OCI-LY7 (cell line): Measurements from ENCODE around the gene DAPK1. TPM values are rescaled to one million over a fixed set of nuclear protein-coding genes. Genes with fewer than 3 reads are reported as not detected.

ENCODE experiments used
- BruUV-seq: library from RNA; stranded (reverse); fragments of 400-500 nt; replicated peaks from 2 replicates; lab custom pipeline; 2021; lab: Mats Ljungman, UMichigan
- CTCF ChIA-PET: fragments of 300-600 bp; sonication (Branson Sonifier 250); formaldehyde crosslinking; loops from one replicate; lab custom pipeline; 2022; ENCODE audit warnings: antibody characterized with exemption; ENCODE audit not compliant: unreplicated experiment; lab: Charles Lee
- POLR2A ChIA-PET: fragments of 300-600 bp; sonication (Branson Sonifier 250); formaldehyde crosslinking; loops from one replicate; lab custom pipeline; 2022; ENCODE audit warnings: antibody characterized with exemption; lab: Charles Lee
- DNase-seq: peaks from one replicate; pipeline ENCODE4 v3.0.0-alpha.2; 2015; ENCODE audit warnings: low spot score
- H2AFZ ChIP-seq: fragments of 200-600 bp; sonication (generic), shearing (Covaris generic); 2 replicates; pipeline ENCODE4 v1.6.1; 2014; ENCODE audit warnings: mild to moderate bottlenecking, antibody characterized with exemption, low read length, moderate library complexity
- H3K27ac ChIP-seq: fragments of 200-600 bp; sonication (generic); 2 replicates; pipeline ENCODE4 v1.5.1; 2014; ENCODE audit warnings: mixed run types, low read depth, mild to moderate bottlenecking, moderate library complexity, low read length, inconsistent platforms; ENCODE audit not compliant: poor library complexity, severe bottlenecking
- H3K36me3 ChIP-seq: fragments of 200-600 bp; sonication (generic); 2 replicates; pipeline ENCODE4 v1.6.1; 2014; ENCODE audit warnings: mild to moderate bottlenecking, antibody characterized with exemption, low read length, moderate library complexity, mixed read lengths; ENCODE audit not compliant: insufficient read depth
- H3K4me1 ChIP-seq: fragments of 200-600 bp; sonication (generic); 2 replicates; pipeline ENCODE4 v1.5.1; 2014; ENCODE audit warnings: mild to moderate bottlenecking, low read length; ENCODE audit not compliant: insufficient read depth, poor library complexity, severe bottlenecking
- H3K4me2 ChIP-seq: fragments of 200-600 bp; sonication (generic); 2 replicates; pipeline ENCODE4 v1.6.1; 2014; ENCODE audit warnings: mild to moderate bottlenecking, low read length
- H3K4me3 ChIP-seq: fragments of 200-600 bp; sonication (generic); 2 replicates; pipeline ENCODE4 v1.5.1; 2014; ENCODE audit warnings: mild to moderate bottlenecking, low read depth, low read length; ENCODE audit not compliant: poor library complexity, severe bottlenecking
- H3K79me2 ChIP-seq: fragments of 200-600 bp; sonication (generic); 2 replicates; pipeline ENCODE4 v1.6.1; 2016; ENCODE audit warnings: low read depth, mild to moderate bottlenecking, low read length, moderate library complexity, mixed read lengths; ENCODE audit not compliant: insufficient read depth
- H3K9me2 ChIP-seq: fragments of 200-600 bp; sonication (generic); 2 replicates; pipeline ENCODE4 v1.6.1; 2016; ENCODE audit warnings: mild to moderate bottlenecking, low read length, mixed read lengths; ENCODE audit not compliant: insufficient read depth
- H3K9me3 ChIP-seq: fragments of 200-600 bp; sonication (generic); 2 replicates; pipeline ENCODE4 v1.6.1; 2014; ENCODE audit warnings: mild to moderate bottlenecking, mixed run types, low read length, mixed read lengths
- H4K20me1 ChIP-seq: fragments of 200-600 bp; sonication (generic); 2 replicates; pipeline ENCODE4 v1.6.1; 2014; ENCODE audit warnings: mild to moderate bottlenecking, antibody characterized with exemption, low read length, moderate library complexity, mixed read lengths; ENCODE audit not compliant: insufficient read depth
- EZH2phosphoT487 ChIP-seq: fragments of 200-600 bp; sonication (generic); IDR thresholded peaks from 2 replicates; pipeline ENCODE4 v1.6.1; 2018; ENCODE audit warnings: low read depth, borderline replicate concordance, mild to moderate bottlenecking, mixed run types, antibody characterized with exemption, low read length, moderate library complexity, mixed read lengths
- intact Hi-C: fragments of 100-400 bp; cut with micrococcal nuclease; formaldehyde crosslinking; loops from one replicate; pipeline ENCODE4 v1.10.0; 2022; ENCODE audit not compliant: unreplicated experiment
- total RNA-seq, 2 experiments: library from RNA; depleted of rRNA in 1 of 2; stranded (reverse); fragments of >200 nt in 1 of 2; shearing (Covaris generic) in 1 of 2; gene quantifications; 2 replicates each; pipeline ENCODE4 v1.2.3, GENCODE V29; 2014 to 2022
- TF ChIP-seq, protein P1 (sequence below): fragments of 200-600 bp; sonication (generic); conservative IDR thresholded peaks from 2 replicates; pipeline ENCODE4 v1.5.1; 2014; ENCODE audit warnings: mild to moderate bottlenecking, antibody characterized with exemption, low read length, moderate library complexity, mixed read lengths

DAPK1 gene
- total RNA-seq, 2 experiments from 2014 or later, result 0.25 to 3.5 TPM

DNA sequence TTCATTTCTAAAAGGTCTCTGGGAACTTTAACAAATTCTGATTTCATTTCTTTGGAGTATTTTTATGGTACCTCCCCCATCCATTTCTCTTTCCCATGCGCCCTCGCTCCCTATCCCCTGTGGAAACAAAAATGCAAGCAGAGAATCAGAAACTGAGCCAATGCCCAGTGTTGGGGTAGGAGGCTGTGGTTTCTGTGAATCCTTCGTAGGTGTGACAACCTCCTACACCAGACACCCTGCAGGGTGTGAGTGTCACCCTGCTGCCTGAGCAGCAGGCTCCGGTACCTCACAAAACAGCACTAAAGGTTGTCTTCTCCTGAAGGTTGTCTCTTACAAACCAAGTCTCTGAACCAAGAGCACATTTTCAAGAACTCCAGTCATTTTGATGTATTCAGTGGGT, 124.4 kb downstream of the DAPK1 start:
- no peaks in the 10 kb centered on the region for H3K36me3 ChIP-seq
- no peaks in the 10 kb centered on the region for H3K79me2 ChIP-seq
- ChIA-PET POLR2A (no interaction called here), CTCF (no interaction called here)
- H3K4me3 ChIP-seq, result no peak overlapping the region
- no peak for TF ChIP-seq EZH2phosphoT487
- TF ChIP-seq, protein P1, sequence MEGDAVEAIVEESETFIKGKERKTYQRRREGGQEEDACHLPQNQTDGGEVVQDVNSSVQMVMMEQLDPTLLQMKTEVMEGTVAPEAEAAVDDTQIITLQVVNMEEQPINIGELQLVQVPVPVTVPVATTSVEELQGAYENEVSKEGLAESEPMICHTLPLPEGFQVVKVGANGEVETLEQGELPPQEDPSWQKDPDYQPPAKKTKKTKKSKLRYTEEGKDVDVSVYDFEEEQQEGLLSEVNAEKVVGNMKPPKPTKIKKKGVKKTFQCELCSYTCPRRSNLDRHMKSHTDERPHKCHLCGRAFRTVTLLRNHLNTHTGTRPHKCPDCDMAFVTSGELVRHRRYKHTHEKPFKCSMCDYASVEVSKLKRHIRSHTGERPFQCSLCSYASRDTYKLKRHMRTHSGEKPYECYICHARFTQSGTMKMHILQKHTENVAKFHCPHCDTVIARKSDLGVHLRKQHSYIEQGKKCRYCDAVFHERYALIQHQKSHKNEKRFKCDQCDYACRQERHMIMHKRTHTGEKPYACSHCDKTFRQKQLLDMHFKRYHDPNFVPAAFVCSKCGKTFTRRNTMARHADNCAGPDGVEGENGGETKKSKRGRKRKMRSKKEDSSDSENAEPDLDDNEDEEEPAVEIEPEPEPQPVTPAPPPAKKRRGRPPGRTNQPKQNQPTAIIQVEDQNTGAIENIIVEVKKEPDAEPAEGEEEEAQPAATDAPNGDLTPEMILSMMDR, result no peak
- no peaks in the 10 kb centered on the region for H4K20me1 ChIP-seq
- no peaks in the 10 kb centered on the region for H3K9me3 ChIP-seq
- no peak overlapping the region for H3K4me2 ChIP-seq
- no peak for DNase-seq
- intact Hi-C loops, result no loop called here
- no peak overlapping the region for H3K27ac ChIP-seq
- no peaks in the 10 kb centered on the region for H3K4me1 ChIP-seq
- H3K9me2 ChIP-seq, result no peaks in the 10 kb centered on the region
- BruUV-seq, result no TSS peak
- no peak overlapping the region for H2AFZ ChIP-seq

DNA sequence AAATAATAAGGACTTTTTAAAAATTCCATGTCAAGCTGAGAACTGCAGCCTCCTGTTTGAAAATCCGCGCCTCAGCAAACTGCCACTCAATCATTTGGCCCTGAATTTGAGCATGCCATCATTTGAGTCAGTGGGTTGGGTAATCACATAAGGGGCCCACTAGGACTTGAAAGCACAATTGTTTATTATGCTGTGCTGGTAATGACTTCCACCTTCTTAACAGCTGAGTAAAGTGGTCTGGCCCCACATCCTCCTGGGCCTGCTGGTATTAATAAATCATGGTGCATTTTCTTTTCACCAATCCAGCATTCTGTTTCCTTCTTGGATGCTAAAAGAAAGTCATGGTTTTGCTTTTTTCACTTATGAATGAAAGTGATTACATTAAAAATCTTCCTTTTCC, 125.3 kb downstream of the DAPK1 start:
- TF ChIP-seq, protein P1, result no peak
- no peak for TF ChIP-seq EZH2phosphoT487

DNA sequence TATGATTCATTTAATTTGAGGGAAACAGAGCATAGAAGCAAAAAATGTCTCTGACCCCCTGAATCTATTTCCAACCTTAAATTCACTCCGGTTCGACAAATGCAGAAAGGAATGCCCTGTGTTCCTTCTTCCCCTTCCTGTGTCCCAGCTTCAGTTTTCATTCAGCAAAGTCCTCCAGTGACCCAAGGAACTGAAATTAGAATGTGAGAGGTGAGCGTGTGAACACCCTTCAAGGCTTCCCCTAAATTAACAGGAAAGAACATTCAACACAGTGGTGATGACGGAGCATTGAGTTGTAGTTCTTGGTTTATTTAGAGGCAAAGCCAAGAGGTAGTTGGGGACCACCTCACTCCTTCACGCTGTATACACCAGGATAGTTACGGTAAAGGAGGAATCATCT, 130.7 kb downstream of the DAPK1 start:
- TF ChIP-seq, protein P1, result no peak
- no peak for TF ChIP-seq EZH2phosphoT487
- intact Hi-C loops, result no loop called here
- Histone ChIP-seq H2AFZ (no peak overlapping the region), H3K4me1 (no peaks in the 10 kb centered on the region), H3K36me3 (no peaks in the 10 kb centered on the region), H3K4me2 (no peak overlapping the region), H3K79me2 (no peaks in the 10 kb centered on the region), H4K20me1 (no peaks in the 10 kb centered on the region), H3K4me3 (no peak overlapping the region), H3K9me3 (no peaks in the 10 kb centered on the region), H3K27ac (no peak overlapping the region), H3K9me2 (no peaks in the 10 kb centered on the region)
- POLR2A ChIA-PET, result no interaction called here
- CTCF ChIA-PET, result no interaction called here
- no TSS peak for BruUV-seq
- no peak for DNase-seq

More for the DNA sequence above, 125.3 kb downstream of the DAPK1 start:
- no peaks in the 10 kb centered on the region for H4K20me1 ChIP-seq
- no peak for DNase-seq
- intact Hi-C loops, result no loop called here
- H3K79me2 ChIP-seq, result no peaks in the 10 kb centered on the region
- no TSS peak for BruUV-seq
- no peak overlapping the region for H3K4me2 ChIP-seq
- H3K9me2 ChIP-seq, result no peaks in the 10 kb centered on the region
- no peaks in the 10 kb centered on the region for H3K36me3 ChIP-seq
- H3K4me1 ChIP-seq, result no peaks in the 10 kb centered on the region
- ChIA-PET POLR2A (no interaction called here), CTCF (no interaction called here)
- H2AFZ ChIP-seq, result no peak overlapping the region
- H3K4me3 ChIP-seq, result no peak overlapping the region
- no peak overlapping the region for H3K27ac ChIP-seq
- H3K9me3 ChIP-seq, result no peaks in the 10 kb centered on the region
